Anterior cingulate cortex (tissue), 58 donors: ENCODE results near the gene SLC14A1.

ENCODE experiments used
- DNase-seq, 58 donors: peaks; one replicate each; lab custom pipeline; 2025; lab: John Stamatoyannopoulos, UW

Gene SLC14A1

DNA sequence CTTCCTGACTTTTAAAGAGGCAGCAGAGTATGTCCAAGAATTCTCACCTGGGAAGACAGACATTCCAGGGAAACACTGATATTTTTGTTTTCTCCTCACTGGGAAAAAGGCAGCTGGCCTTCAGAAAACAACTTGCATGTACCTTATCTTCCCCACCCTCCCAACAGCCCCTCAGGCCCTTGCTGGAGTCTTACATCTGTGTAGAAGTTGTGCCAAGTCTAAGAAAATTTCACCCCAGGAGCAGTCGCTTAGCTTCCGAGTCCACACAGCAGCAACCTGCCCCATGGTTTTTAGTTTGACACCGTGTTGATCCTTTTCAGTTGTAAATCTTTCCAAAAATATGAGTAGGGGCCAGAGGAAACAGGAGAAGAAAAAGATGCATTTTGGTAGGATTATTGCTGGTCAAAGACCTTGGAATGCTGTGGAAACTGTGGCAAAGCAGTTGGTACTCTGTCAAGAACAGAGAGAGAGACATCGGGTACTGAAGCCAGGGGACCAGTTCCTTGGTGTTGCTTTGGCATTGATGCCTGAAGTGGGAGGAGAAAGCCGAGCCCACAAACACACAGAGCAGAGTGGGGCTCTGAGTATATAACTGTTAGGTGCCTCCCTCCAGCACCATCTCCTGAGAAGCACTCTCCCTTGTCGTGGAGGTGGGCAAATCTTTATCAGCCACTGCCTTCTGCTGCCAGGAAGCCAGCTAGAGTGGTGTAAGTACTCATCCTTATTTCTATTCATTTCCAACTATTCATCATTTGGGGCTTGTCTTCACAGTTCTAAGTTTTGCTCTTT, at the start of gene SLC14A1:
SLC14A1 (plus strand) TSS at position 615 of the 789 bp plus-strand sequence. CDS start 6,140 bp downstream, outside the sequence.
- DNase-seq, result peak in 10 of 58 donors; percentile 8 to 62 (median 30)

- DNase-seq, result no peak
These were observed 46.6 kb upstream of the SLC14A1 start for GRCh38 chr18:45677276-45677807.

DNA sequence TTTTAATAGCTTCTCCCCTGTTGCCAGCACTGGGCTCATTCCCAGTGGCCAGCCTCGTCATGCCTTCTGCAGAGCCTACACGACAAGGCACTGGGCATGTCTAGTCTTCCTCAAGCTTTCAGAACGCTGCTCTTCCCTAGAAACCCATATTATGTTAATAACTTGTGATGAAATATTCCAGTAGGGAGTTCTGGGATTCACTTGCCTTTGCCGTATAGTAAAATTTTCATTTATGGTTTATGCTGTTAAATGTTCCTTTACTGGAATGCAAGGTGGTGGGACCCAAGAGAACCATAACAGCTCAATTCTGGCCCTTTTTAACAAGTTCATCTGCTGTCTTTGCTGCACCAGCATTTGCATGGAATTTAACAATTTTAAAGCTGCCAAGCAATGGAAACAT, 45.5 kb upstream of the SLC14A1 start:
- DNase-seq, result no peak

DNA sequence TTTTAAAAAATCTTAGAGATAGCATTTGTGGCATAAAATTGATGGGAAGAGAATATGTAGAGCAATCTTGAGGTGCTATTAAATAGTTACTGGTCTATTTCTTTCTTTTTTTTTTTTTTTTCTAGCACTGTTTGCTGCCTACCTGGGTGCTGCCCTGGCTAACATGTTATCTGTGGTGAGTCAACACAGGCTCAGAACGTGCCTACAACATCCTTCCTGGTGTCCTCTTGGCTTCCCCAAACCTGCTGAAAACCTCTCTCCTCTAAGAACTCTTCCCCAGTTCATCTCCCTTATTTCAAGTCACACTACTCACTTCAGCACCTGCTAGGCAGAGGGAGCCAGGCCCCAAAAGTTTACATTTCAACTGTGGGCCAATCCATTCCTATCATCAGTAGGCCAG, 45.1 kb upstream of the SLC14A1 start:
- no peak for DNase-seq

- DNase-seq, result no peak
These were observed 43.8 kb upstream of the SLC14A1 start for GRCh38 chr18:45680066-45680690.

GRCh38 chr18:45682181-45682580, 41.8 kb upstream of the SLC14A1 start:
- no peak for DNase-seq

- DNase-seq, result no peak
These were observed 39.5 kb upstream of the SLC14A1 start for GRCh38 chr18:45684341-45685115.

DNA sequence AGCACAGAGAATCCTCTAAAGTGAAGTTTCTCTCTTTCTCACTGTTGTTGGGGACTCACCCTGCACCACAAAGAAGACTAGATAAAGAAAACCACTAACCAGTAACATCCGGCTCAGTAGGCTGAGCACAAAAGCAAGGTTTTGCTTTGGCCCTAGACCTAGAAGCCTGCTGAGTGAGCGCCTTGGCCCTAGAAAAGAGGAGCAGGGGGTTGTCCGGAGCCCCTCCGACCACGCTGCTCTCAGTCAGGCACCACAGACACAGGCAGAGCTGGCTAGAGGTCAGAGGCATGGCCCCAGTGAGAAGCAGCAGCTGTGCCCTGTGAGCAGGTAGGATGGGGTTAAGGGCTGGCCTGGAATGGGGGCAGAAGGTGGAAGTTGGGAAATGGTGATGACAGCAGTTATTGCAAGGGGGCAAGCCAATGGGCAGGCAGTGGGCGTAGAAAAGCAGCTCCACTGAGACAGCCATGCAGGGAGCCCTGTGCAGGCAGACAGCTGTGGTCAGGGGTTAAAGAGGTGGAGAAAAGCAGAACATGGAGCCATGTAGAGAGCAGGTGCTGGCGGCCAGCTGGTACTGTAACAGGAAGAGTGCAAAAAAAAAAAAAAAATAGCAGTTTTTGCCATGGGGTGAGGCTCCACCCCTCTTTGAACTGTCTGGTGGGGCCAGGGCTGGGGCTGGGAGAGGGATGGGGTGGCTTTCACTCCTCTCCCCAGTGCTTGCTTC, 36.9 kb upstream of the SLC14A1 start:
- DNase-seq, result no peak

- DNase-seq, result no peak
These were observed 36.4 kb upstream of the SLC14A1 start for GRCh38 chr18:45687621-45688020.

- no peak for DNase-seq
These were observed 35.9 kb upstream of the SLC14A1 start for GRCh38 chr18:45688113-45688512.

DNA sequence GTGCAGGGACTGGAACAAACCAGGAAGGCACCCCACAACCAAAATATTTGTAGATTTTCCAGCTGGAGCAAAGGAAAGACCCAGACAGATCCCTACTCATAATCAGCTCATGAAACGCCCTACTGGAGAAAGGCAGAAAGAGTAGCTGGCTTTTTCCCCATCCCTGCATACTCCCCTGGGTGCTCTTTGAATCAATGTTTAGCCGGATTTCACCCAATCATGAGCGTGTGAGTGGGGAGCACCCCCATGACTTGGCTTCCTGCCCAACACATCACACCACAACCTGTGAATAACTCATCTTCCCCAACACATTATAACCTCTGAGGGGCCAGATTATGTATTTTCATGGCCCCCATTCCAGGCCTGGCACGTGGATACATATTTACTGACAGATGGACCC, 35.1 kb upstream of the SLC14A1 start:
- no peak for DNase-seq

DNA sequence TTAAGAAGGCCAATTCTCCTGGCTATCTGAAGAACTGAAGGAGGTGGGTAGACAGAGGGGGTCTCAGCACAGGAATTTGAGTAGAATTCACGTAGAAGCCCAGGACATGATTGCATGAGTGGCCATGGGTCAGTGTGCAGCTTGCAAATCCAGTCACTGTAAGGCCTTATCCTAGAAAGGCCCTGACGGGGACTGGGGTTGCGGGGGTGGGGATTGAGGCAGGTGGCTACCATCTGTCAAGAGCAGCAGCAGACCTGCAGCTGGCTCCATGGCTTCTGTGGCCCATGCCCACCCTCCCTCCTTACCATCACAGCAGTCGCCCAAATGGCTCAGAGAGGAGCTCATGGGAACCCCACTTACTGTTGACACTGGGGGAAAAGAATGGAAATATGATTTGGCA, 34.6 kb upstream of the SLC14A1 start:
- DNase-seq, result no peak

DNA sequence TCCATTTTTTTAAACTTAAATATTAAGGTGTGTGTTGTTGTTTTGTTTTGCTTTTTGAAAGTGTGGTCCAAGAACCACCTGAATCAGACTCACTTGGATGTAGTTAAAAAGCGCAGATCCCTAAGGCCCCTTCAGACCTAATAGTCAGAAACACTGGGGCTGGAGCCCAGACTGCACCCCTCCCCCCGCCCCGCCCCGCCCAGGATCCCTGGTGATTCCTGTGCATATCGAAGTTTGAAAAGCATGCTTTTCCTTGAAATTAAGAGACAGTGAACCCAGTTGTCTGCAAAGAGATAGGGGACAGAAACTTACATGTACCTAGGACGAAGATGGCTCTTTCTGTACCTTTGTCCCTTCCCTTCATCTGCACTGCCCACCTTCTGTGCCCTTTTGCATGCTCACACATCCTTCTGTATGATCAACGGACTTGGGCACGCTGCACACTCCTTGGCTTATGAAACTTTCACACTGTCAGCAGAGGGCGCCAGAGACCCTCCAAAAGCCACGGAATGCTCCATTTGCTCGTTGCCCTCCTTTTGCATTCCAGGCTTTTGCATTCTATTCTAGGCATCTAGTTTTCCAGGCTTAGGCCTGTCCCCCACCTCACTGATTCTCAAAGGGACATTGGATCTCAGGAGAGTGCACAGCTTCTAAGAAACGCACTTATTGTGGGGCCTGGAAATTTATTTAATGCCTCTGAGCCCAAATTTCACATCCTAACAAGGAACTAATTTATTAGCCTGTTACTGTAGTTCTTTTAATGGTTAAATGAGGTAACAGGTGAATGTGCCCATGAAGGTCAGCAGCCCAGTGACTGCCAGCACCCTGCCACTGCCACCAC, 32.8 kb upstream of the SLC14A1 start:
- peak in 56 of 58 donors; percentile 6 to 86 (median 49) for DNase-seq

GRCh38 chr18:45691816-45692179, 32.2 kb upstream of the SLC14A1 start:
- DNase-seq, result no peak

DNA sequence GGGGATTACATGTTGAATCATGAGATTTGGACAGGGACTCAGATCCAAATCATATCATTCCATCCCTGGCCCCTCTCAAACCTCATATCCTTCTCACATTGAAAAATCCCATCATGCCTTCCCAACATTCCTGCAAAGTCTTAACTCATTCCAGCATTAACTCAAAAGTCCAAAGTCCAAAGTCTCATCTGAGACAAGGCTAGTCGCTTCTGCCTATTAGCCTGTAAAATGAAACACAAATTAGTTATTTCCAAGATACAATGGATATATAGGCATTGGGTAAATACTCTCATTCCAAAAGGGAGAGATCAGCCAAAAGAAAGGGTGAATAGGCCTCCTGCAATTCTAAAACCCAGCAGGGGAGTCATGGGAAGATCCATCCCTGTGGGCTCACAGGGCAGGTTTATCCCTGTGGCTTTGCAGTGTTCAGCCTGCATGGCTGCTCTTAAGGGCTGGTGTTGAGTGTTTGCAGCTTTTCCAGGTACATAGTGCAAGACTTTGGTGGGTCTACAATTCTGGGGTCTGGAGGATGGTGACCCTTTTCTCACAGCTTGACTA, 21.2 kb upstream of the SLC14A1 start:
- DNase-seq, result no peak

DNA sequence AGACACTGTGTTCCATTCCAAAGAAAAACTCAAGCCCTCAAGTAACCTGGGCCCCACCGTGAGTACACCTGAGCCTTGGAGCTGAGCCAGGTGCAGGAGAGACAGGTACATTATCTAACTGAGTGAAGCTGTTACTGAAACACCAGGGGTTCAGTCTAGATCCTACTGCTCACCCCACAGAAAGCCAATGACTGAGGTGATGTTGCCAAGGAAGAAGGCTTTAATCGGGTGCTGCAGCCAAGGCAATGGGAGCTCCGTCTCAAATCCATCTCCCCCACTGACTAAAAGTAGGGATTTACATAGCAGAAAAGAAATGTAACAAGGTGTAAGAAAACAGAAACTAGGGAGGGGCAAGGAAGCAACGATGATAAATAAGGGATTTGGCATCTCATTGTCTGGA, 15.2 kb upstream of the SLC14A1 start:
- no peak for DNase-seq

DNA sequence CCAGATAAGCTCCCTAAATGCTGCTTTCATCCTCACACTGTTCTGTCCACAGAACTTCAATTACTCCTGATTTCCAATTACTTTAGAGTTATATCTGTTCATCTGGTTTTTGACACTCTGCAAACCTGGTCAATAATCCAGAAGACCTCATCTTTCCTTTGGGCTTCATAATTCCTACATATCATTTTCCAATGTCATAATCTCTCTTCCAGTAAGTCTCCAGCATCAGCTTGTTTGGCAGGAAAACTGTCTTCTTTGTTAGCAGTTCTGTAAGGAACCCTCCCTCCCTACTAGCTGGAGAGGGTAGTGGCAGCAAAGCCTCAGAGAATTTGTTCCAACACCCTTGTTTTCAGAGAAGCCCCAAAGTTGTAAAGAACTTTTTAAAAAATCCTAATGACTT, 11.9 kb upstream of the SLC14A1 start:
- peak in 1 of 58 donors; percentile 5 for DNase-seq

- no peak for DNase-seq
These were observed 10.7 kb upstream of the SLC14A1 start for GRCh38 chr18:45713239-45713638.

- DNase-seq, result peak in 16 of 58 donors; percentile 6 to 71 (median 32)
These were observed 8.7 kb upstream of the SLC14A1 start for GRCh38 chr18:45715212-45715780.
